ENCODE data around the gene GPATCH8.

DNA sequence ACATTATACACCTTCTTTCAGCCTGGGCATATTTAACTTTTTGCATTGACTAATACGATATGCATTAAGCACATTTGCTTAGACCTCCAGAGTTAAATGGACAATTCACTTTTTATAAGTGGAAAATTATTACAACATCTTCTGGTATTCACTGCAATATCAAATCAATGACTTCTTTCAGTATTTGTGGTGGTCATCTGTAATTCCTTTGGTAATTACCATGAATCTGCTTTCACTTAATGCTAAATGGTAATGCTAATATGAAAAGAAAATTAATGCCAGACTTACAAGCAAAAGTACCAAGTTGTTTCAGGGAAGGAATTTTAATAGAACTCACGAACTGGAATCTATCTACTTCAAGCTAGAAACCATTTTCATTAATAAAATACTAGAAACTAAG is 6.4 kb downstream of the GPATCH8 start:
- TF ChIP-seq ZFP3 (CRISPR knock-in tag; IDR thresholded peaks at IDR 0.05) = no peak
- TF ChIP-seq, protein P1, sequence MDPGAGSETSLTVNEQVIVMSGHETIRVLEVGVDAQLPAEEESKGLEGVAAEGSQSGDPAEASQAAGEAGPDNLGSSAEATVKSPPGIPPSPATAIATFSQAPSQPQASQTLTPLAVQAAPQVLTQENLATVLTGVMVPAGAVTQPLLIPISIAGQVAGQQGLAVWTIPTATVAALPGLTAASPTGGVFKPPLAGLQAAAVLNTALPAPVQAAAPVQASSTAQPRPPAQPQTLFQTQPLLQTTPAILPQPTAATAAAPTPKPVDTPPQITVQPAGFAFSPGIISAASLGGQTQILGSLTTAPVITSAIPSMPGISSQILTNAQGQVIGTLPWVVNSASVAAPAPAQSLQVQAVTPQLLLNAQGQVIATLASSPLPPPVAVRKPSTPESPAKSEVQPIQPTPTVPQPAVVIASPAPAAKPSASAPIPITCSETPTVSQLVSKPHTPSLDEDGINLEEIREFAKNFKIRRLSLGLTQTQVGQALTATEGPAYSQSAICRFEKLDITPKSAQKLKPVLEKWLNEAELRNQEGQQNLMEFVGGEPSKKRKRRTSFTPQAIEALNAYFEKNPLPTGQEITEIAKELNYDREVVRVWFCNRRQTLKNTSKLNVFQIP (CRISPR knock-in tag; IDR thresholded peaks at IDR 0.05; ENCODE audit: borderline replicate concordance, low read depth) = no peak

Measured in SK-N-SH treated with all-trans-retinoic acid at 6 μM for 48 hours (cell line).